ENCODE results near the gene AK4.
A peak's percentile ranks its signal among the peaks of the same experiment; 100 is the strongest.
"Not testable (repeated sequence)": the region's sequence is repeated elsewhere in the genome, so short reads cannot be mapped to it uniquely, and the experiment has no call there.

Gene AK4

GRCh38 chr1:65148178-65148547, at the start of gene AK4:
Gene AK4 (plus strand): TSS chr1:65148203. CDS start chr1:65148408, 205 bp downstream.
- DNase-seq (ENCODE audit: low read depth in 2 of 2): not testable (repeated sequence)

GRCh38 chr1:65103807-65104206, 44.2 kb upstream of the AK4 start:
- DNase-seq (ENCODE audit: low read depth in 2 of 2): no peak

- DNase-seq (ENCODE audit: low read depth in 2 of 2): no peak
These were observed 43.0 kb upstream of the AK4 start for GRCh38 chr1:65104854-65105534.

- no peak for DNase-seq (ENCODE audit: low read depth in 2 of 2)
These were observed 42.4 kb upstream of the AK4 start for GRCh38 chr1:65105596-65105995.

GRCh38 chr1:65108025-65108642, 39.9 kb upstream of the AK4 start:
- no peak for DNase-seq (ENCODE audit: low read depth in 2 of 2)

- DNase-seq (ENCODE audit: low read depth in 2 of 2): no peak
These were observed 38.5 kb upstream of the AK4 start for GRCh38 chr1:65109487-65109886.

GRCh38 chr1:65112811-65113210, 35.2 kb upstream of the AK4 start:
- DNase-seq (ENCODE audit: low read depth in 2 of 2): no peak

- DNase-seq (ENCODE audit: low read depth in 2 of 2): no peak
These were observed 34.7 kb upstream of the AK4 start for GRCh38 chr1:65113298-65113697.

- DNase-seq (ENCODE audit: low read depth in 2 of 2): no peak
These were observed 33.7 kb upstream of the AK4 start for GRCh38 chr1:65114322-65114721.

- no peak for DNase-seq (ENCODE audit: low read depth in 2 of 2)
These were observed 28.1 kb upstream of the AK4 start for GRCh38 chr1:65119951-65120350.

GRCh38 chr1:65129104-65129503, 18.9 kb upstream of the AK4 start:
- DNase-seq (ENCODE audit: low read depth in 2 of 2): not testable (repeated sequence)

- DNase-seq (ENCODE audit: low read depth in 2 of 2): no peak
These were observed 9.5 kb upstream of the AK4 start for GRCh38 chr1:65138524-65138923.

- DNase-seq (ENCODE audit: low read depth in 2 of 2): not testable (repeated sequence)
These were observed 8.2 kb upstream of the AK4 start for GRCh38 chr1:65139793-65140192.

GRCh38 chr1:65141394-65141793, 6.6 kb upstream of the AK4 start:
- no peak for DNase-seq (ENCODE audit: low read depth in 2 of 2)

- no peak for DNase-seq (ENCODE audit: low read depth in 2 of 2)
These were observed 6.1 kb upstream of the AK4 start for GRCh38 chr1:65141918-65142317.

GRCh38 chr1:65143112-65143658, 4.8 kb upstream of the AK4 start:
- DNase-seq (ENCODE audit: low read depth in 2 of 2): not testable (repeated sequence)

- DNase-seq (ENCODE audit: low read depth in 2 of 2): no peak
These were observed 1.0 kb upstream of the AK4 start for GRCh38 chr1:65146908-65147423.

- peak; percentile 36 to 45 for DNase-seq (ENCODE audit: low read depth in 2 of 2)
These were observed 402 bp upstream of the AK4 start for GRCh38 chr1:65147424-65148177.

- DNase-seq (ENCODE audit: low read depth in 2 of 2): peak; percentile 46 to 61
These were observed 746 bp downstream of the AK4 start for GRCh38 chr1:65148548-65149350.

- no peak for DNase-seq (ENCODE audit: low read depth in 2 of 2)
These were observed 1.5 kb downstream of the AK4 start for GRCh38 chr1:65149351-65150107.

- DNase-seq (ENCODE audit: low read depth in 2 of 2): no peak
These were observed 2.1 kb downstream of the AK4 start for GRCh38 chr1:65150108-65150463.
